Mesendoderm (in vitro differentiated cells): ENCODE measurements around the gene THADA.
A peak's percentile ranks its signal among the peaks of the same experiment; 100 is the strongest.

Source experiments
- DNase-seq: peaks from one replicate; pipeline ENCODE4 v3.0.0; 2013
- H2AK5ac ChIP-seq: 2 replicates; pipeline ENCODE4 v1.6.1; 2013; ENCODE audit warnings: low read length, inconsistent platforms
- H2BK120ac ChIP-seq: 2 replicates; pipeline ENCODE4 v1.6.1; 2013; ENCODE audit warnings: low read depth, mild to moderate bottlenecking, low read length, moderate library complexity, mixed read lengths
- H2BK15ac ChIP-seq: replicated peaks from 2 replicates; pipeline ENCODE4 v1.6.1; 2013; ENCODE audit warnings: low read depth, mild to moderate bottlenecking, moderate library complexity
- H2BK5ac ChIP-seq: 2 replicates; pipeline ENCODE4 v1.6.1; 2013; ENCODE audit warnings: low read length, inconsistent platforms
- H3K18ac ChIP-seq: 2 replicates; pipeline ENCODE4 v1.6.1; 2013; ENCODE audit warnings: mild to moderate bottlenecking, low read length, mixed read lengths
- H3K23ac ChIP-seq: one replicate; pipeline ENCODE4 v1.6.1; 2013; ENCODE audit warnings: low read length
- H3K27ac ChIP-seq: 2 replicates; pipeline ENCODE4 v1.5.1; 2013; ENCODE audit warnings: low read depth, mild to moderate bottlenecking, inconsistent platforms, low read length, moderate library complexity
- H3K27me3 ChIP-seq: 2 replicates; pipeline ENCODE4 v1.6.1; 2013; ENCODE audit warnings: low read length, control low read depth, mild to moderate bottlenecking, inconsistent platforms; ENCODE audit not compliant: insufficient read depth, poor library complexity
- H3K36me3 ChIP-seq: 2 replicates; pipeline ENCODE4 v1.6.1; 2013; ENCODE audit warnings: low read length, inconsistent platforms; ENCODE audit not compliant: control insufficient read depth, insufficient read depth
- H3K4ac ChIP-seq: one replicate; pipeline ENCODE4 v1.6.1; 2013; ENCODE audit warnings: low read depth, mild to moderate bottlenecking, low read length, moderate library complexity
- H3K4me1 ChIP-seq: 2 replicates; pipeline ENCODE4 v1.6.1; 2013; ENCODE audit warnings: low read depth, low read length, inconsistent platforms; ENCODE audit not compliant: control insufficient read depth
- H3K4me2 ChIP-seq: 2 replicates; pipeline ENCODE4 v1.6.1; 2013; ENCODE audit warnings: low read length
- H3K4me3 ChIP-seq: 2 replicates; pipeline ENCODE4 v1.5.1; 2013; ENCODE audit warnings: mild to moderate bottlenecking, low read length
- H3K56ac ChIP-seq: one replicate; pipeline ENCODE4 v1.6.1; 2013; ENCODE audit warnings: low read length
- H3K79me1 ChIP-seq: 2 replicates; pipeline ENCODE4 v1.6.1; 2013; ENCODE audit warnings: low read length, inconsistent platforms
- H3K79me2 ChIP-seq: 2 replicates; pipeline ENCODE4 v1.6.1; 2013; ENCODE audit warnings: mild to moderate bottlenecking, low read length; ENCODE audit not compliant: control insufficient read depth, insufficient read depth
- H3K9ac ChIP-seq: 2 replicates; pipeline ENCODE4 v1.6.1; 2013; ENCODE audit warnings: low read length, inconsistent platforms
- H4K5ac ChIP-seq: one replicate; pipeline ENCODE4 v1.6.1; 2013; ENCODE audit warnings: low read length
- H4K8ac ChIP-seq: one replicate; pipeline ENCODE4 v1.6.1; 2013; ENCODE audit warnings: low read depth, mild to moderate bottlenecking, control low read depth, low read length, moderate library complexity
- WGBS: extraction: QIAGEN DNeasy Blood & Tissue Kit; methylation state at CpG from one replicate; pipeline ENCODE4 v1.1.7; 2013; ENCODE audit warnings: low lambda C conversion rate, missing lambda C conversion rate; ENCODE audit not compliant: insufficient coverage; ENCODE audit errors: extremely low coverage; 5-methylcytosine and 5-hydroxymethylcytosine counted together

The THADA gene

DNA sequence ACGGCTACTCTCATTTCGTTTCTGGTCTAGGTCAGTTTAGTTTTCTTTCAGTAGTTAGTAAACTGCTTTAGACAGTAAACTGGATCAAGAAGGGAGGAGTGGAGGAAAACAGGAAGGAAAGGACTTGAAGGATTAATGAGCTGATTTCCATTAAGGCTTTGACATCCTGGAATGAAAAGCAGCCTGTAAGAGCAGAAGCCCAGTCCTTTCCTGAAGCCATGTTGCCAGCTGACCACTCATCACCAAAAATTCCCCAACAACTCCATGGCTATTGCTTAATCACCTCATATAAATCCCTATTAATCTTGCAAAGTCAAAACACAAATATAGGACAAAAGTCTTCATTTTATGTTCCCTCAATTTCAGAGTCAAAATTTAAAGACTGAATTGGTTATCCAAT is 255.8 kb downstream of the THADA start:
- Histone ChIP-seq H3K36me3 (no peaks in the 10 kb centered on the region), H3K27ac (no peak overlapping the region), H2BK5ac (no peak overlapping the region), H3K18ac (no peak overlapping the region), H2BK15ac (no peak overlapping the region), H4K8ac (no peak overlapping the region), H3K4me1 (peaks cover 6% of the 10 kb centered on the region), H3K79me1 (no peaks in the 10 kb centered on the region), H3K27me3 (no peaks in the 10 kb centered on the region), H3K56ac (no peak overlapping the region), H3K4me2 (no peak overlapping the region), H3K23ac (no peak overlapping the region), H3K9ac (no peak overlapping the region), H2BK120ac (no peak overlapping the region), H4K5ac (no peak overlapping the region), H3K4me3 (no peak overlapping the region), H3K4ac (no peak overlapping the region), H2AK5ac (no peak overlapping the region), H3K79me2 (no peaks in the 10 kb centered on the region)
- no peak for DNase-seq
- no CpG with 5 or more reads among the region's 2 CpGs for WGBS

DNA sequence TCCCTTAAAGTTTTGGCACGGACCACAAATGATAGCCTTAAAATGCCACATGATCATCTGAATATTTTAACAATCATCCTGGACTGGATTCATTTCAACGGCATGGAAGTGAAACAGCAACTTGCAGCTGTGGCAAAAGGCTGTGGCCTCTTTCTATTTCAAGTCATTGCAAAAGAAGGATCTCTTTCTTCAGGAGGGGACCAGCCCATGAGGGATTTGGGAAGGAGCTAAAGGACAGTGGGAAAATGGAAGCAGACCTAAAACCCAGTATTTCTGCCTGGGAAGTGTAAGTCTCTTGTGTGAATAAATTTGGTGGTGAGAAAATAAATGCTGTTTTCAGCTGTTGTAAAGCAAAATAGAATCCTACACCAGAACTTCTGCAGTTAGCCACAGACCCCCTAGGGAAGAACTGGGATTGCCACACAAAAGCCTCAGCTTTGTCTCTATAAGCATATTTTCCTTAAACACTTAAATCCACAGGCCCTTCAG is 262.1 kb downstream of the THADA start:
- H2BK15ac ChIP-seq, result no peak overlapping the region
- H3K27ac ChIP-seq, result no peak overlapping the region
- no peak overlapping the region for H3K18ac ChIP-seq
- H2BK120ac ChIP-seq, result peak overlapping the region; percentile 88
- no peak overlapping the region for H3K4ac ChIP-seq
- no peak overlapping the region for H2BK5ac ChIP-seq
- no peaks in the 10 kb centered on the region for H3K79me2 ChIP-seq
- no peaks in the 10 kb centered on the region for H3K36me3 ChIP-seq
- no peak overlapping the region for H4K5ac ChIP-seq
- no peaks in the 10 kb centered on the region for H3K27me3 ChIP-seq
- H2AK5ac ChIP-seq, result no peak overlapping the region
- H3K4me3 ChIP-seq, result no peak overlapping the region
- H3K4me2 ChIP-seq, result no peak overlapping the region
- no peak overlapping the region for H3K23ac ChIP-seq
- peak overlapping the region; percentile 18 for H3K56ac ChIP-seq
- H3K79me1 ChIP-seq, result no peaks in the 10 kb centered on the region
- no peak for DNase-seq
- H4K8ac ChIP-seq, result no peak overlapping the region
- H3K9ac ChIP-seq, result no peak overlapping the region
- peaks cover 10% of the 10 kb centered on the region for H3K4me1 ChIP-seq
- no CpG with 5 or more reads among the region's 2 CpGs for WGBS

DNA sequence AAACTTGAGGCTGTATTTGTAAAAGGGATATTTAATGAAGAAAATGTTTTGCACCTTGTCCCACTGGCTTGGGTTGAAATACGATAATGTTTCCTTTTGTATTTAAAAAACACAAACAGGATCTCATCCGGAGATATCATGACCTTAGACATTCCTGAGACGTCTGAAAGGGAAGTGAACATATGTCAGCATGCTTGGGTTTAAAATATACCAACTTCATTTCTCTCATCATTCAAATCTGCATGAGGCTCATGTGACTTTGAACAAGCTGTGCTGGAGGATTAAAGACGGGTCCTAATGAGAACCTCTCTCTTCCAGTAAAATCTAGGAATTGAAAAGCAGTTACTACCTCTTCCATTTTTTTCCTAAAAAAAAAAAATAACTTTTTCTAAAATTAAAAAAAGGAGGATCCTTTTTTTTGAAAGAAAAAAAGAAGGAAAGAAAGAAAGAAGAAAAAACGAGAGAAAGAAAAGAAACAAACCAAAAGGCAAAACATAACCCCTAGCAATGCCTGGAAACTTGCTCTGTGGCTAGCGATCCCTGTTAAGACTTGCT is 262.7 kb downstream of the THADA start:
- DNase-seq, result no peak
- Histone ChIP-seq H4K5ac (no peak overlapping the region), H3K4ac (no peak overlapping the region), H3K79me2 (no peaks in the 10 kb centered on the region), H3K56ac (no peak overlapping the region), H3K4me2 (no peak overlapping the region), H3K9ac (no peak overlapping the region), H4K8ac (no peak overlapping the region), H3K79me1 (no peaks in the 10 kb centered on the region), H3K27ac (no peak overlapping the region), H3K36me3 (no peaks in the 10 kb centered on the region), H3K18ac (no peak overlapping the region), H2BK5ac (no peak overlapping the region), H3K27me3 (no peaks in the 10 kb centered on the region), H2BK15ac (no peak overlapping the region), H3K4me3 (no peak overlapping the region), H2BK120ac (no peak overlapping the region), H2AK5ac (no peak overlapping the region), H3K23ac (no peak overlapping the region), H3K4me1 (peaks cover 10% of the 10 kb centered on the region)
- WGBS, result no CpG with 5 or more reads among the region's 6 CpGs

DNA sequence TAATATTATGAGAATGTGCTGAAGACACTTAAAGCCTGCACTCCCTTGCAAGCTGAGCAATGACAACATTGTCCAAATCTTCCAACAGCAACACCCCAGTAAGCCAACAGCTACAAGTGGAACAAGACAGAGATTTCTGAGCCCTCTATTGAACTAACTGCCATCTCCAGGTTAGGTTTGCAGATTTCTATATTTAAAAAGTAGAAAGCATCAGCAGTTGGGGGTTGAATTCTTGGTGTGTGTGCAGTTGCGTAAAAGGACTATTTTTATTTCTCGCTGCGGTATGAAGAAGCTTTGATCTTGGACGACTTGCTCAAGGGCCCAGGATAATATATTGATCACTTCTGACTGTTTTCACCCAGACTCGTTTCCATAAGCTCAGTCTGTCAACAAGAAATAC is 263.2 kb downstream of the THADA start:
- no peak overlapping the region for H2BK120ac ChIP-seq
- no peak overlapping the region for H3K4me2 ChIP-seq
- H3K18ac ChIP-seq, result no peak overlapping the region
- H2AK5ac ChIP-seq, result no peak overlapping the region
- H2BK5ac ChIP-seq, result no peak overlapping the region
- no peak overlapping the region for H3K4me3 ChIP-seq
- H3K79me1 ChIP-seq, result no peaks in the 10 kb centered on the region
- H4K8ac ChIP-seq, result no peak overlapping the region
- peaks cover 10% of the 10 kb centered on the region for H3K4me1 ChIP-seq
- H3K79me2 ChIP-seq, result no peaks in the 10 kb centered on the region
- no peak overlapping the region for H2BK15ac ChIP-seq
- no CpG with 5 or more reads among the region's 5 CpGs for WGBS
- no peak overlapping the region for H3K27ac ChIP-seq
- H3K4ac ChIP-seq, result no peak overlapping the region
- no peak for DNase-seq
- H3K9ac ChIP-seq, result no peak overlapping the region
- no peaks in the 10 kb centered on the region for H3K27me3 ChIP-seq
- no peak overlapping the region for H3K23ac ChIP-seq
- no peak overlapping the region for H3K56ac ChIP-seq
- H3K36me3 ChIP-seq, result no peaks in the 10 kb centered on the region
- H4K5ac ChIP-seq, result no peak overlapping the region

DNA sequence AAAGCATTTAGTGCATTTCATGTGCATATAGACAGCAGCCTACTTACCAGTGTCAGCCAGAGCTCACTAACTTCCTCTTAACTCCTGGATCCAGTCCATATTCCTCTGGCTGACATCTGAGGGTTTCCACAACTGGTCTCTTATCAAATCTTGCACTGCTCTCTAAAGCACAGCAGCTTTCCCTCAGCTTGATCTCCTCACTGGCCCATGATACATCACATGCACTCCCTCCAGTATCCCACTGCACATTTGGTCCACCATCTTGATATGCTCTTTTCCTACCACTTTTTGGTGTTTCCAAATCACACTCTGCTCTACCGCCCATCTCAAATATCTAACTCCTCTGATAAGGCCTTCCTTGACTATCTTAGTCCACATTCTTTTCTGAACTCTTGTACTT is 264.4 kb downstream of the THADA start:
- Histone ChIP-seq H3K4me1 (peaks cover 10% of the 10 kb centered on the region), H4K8ac (no peak overlapping the region)
- WGBS, result no CpG with 5 or more reads among the region's 1 CpG

DNA sequence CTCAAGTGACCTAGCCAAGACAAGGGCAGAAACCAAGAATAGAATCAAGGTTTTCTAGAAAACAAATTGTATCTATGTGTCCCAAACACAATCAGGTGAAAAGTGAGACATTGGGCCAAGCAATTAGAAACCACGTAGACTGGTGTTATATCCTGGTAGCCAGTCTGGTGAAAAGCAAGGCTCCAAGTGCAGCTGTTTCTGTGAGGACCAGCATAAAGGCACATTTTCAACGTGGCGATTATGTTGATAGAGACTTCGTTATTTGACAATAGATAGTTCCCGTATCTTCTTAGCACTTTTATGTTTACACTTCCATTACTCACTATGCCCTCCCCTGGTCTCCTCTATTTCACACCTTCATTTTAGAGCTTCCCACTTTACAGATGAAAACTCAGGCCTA is 266.2 kb downstream of the THADA start:
- no peak overlapping the region for H3K4me3 ChIP-seq
- WGBS, result no CpG with 5 or more reads among the region's 5 CpGs

More for the DNA sequence above, 264.4 kb downstream of the THADA start:
- no peak for DNase-seq
- Histone ChIP-seq H3K79me2 (no peaks in the 10 kb centered on the region), H3K18ac (no peak overlapping the region), H2BK15ac (no peak overlapping the region), H3K9ac (no peak overlapping the region), H3K4me3 (no peak overlapping the region), H4K5ac (no peak overlapping the region), H3K56ac (no peak overlapping the region), H3K79me1 (no peaks in the 10 kb centered on the region), H3K4me2 (no peak overlapping the region), H2AK5ac (no peak overlapping the region), H3K4ac (no peak overlapping the region), H3K36me3 (no peaks in the 10 kb centered on the region), H3K27me3 (no peaks in the 10 kb centered on the region), H3K27ac (no peak overlapping the region), H2BK120ac (no peak overlapping the region), H2BK5ac (no peak overlapping the region), H3K23ac (no peak overlapping the region)

More for the DNA sequence above, 266.2 kb downstream of the THADA start:
- Histone ChIP-seq H3K18ac (no peak overlapping the region), H3K9ac (no peak overlapping the region), H3K23ac (no peak overlapping the region), H3K27ac (no peak overlapping the region), H2BK5ac (no peak overlapping the region), H4K5ac (no peak overlapping the region), H2BK15ac (no peak overlapping the region), H3K4me1 (peaks cover 10% of the 10 kb centered on the region), H3K79me2 (no peaks in the 10 kb centered on the region), H4K8ac (no peak overlapping the region), H3K4ac (no peak overlapping the region), H3K4me2 (no peak overlapping the region), H3K56ac (no peak overlapping the region), H3K27me3 (no peaks in the 10 kb centered on the region), H2BK120ac (no peak overlapping the region), H2AK5ac (no peak overlapping the region), H3K36me3 (no peaks in the 10 kb centered on the region), H3K79me1 (no peaks in the 10 kb centered on the region)
- peak; percentile 35 for DNase-seq
